HepG2 (cell line): ENCODE measurements around the gene CHD2. TPM values are rescaled to one million over a fixed set of nuclear protein-coding genes. Genes with fewer than 3 reads are reported as not detected.

Experiments
- CHD4 ChIP-seq: fragments of 200-600 bp; sonication (generic); IDR thresholded peaks from 2 replicates; pipeline ENCODE4 v1.7.0; 2017; ENCODE audit warnings: mild to moderate bottlenecking, low read length, borderline replicate concordance
- HDAC2 ChIP-seq: sonication (generic); formaldehyde crosslinking; IDR thresholded peaks from 2 replicates; pipeline ENCODE4 v1.4.0; 2020; ENCODE audit warnings: missing genetic modification reagents
- HNRNPUL1 ChIP-seq: fragments of 200-400 bp; formaldehyde crosslinking; IDR thresholded peaks from 2 replicates; pipeline ENCODE4 v1.6.1; 2017; ENCODE audit warnings: low read depth, mild to moderate bottlenecking, low read length, moderate library complexity
- KDM3A ChIP-seq: IDR thresholded peaks from 2 replicates; pipeline ENCODE4 v1.6.1; 2018; ENCODE audit warnings: low read depth, missing compliant biosample characterization
- KDM5B ChIP-seq: sonication (generic); formaldehyde crosslinking; IDR thresholded peaks from 2 replicates; pipeline ENCODE4 v1.4.0; 2020; ENCODE audit warnings: missing genetic modification reagents, mild to moderate bottlenecking, borderline replicate concordance
- NFKB2 ChIP-seq: sonication (generic); formaldehyde crosslinking; IDR thresholded peaks from 2 replicates; pipeline ENCODE4 v1.4.0; 2020; ENCODE audit warnings: missing genetic modification reagents, borderline replicate concordance
- NFRKB ChIP-seq: fragments of 450-650 bp; IDR thresholded peaks from 2 replicates; pipeline ENCODE4 v1.6.1; 2017
- SIN3A ChIP-seq: IDR thresholded peaks from 2 replicates; pipeline ENCODE4 v1.6.1; 2011; ENCODE audit warnings: low read depth, mild to moderate bottlenecking, control low read depth, low read length, borderline replicate concordance
- ZGPAT ChIP-seq: IDR thresholded peaks from 2 replicates; pipeline ENCODE4 v1.6.1; 2016; ENCODE audit warnings: mild to moderate bottlenecking
- ZNF260 ChIP-seq: sonication (generic); formaldehyde crosslinking; IDR thresholded peaks from 2 replicates; pipeline ENCODE4 v1.4.0; 2020; ENCODE audit warnings: missing genetic modification reagents, low read depth, mild to moderate bottlenecking, borderline replicate concordance
- ZNF44 ChIP-seq: sonication (generic); formaldehyde crosslinking; IDR thresholded peaks from 2 replicates; pipeline ENCODE4 v1.5.1; 2020; ENCODE audit warnings: mild to moderate bottlenecking, missing genetic modification reagents
- ZNF557 ChIP-seq: sonication (generic); formaldehyde crosslinking; IDR thresholded peaks from 2 replicates; pipeline ENCODE4 v1.4.0; 2020; ENCODE audit warnings: missing genetic modification reagents
- ZNF558 ChIP-seq: sonication (generic); formaldehyde crosslinking; IDR thresholded peaks from 2 replicates; pipeline ENCODE4 v1.9.0; 2022; ENCODE audit warnings: mild to moderate bottlenecking, missing genetic modification reagents, borderline replicate concordance
- ZNF660 ChIP-seq: sonication (generic); formaldehyde crosslinking; IDR thresholded peaks from 2 replicates; pipeline ENCODE4 v1.5.1; 2020; ENCODE audit warnings: mild to moderate bottlenecking, low read depth, missing genetic modification reagents, borderline replicate concordance
- ZNF775 ChIP-seq: sonication (generic); formaldehyde crosslinking; IDR thresholded peaks from 2 replicates; pipeline ENCODE4 v1.4.0; 2020; ENCODE audit warnings: missing genetic modification reagents, mild to moderate bottlenecking, moderate library complexity, borderline replicate concordance
- ZNF782 ChIP-seq: sonication (generic); formaldehyde crosslinking; IDR thresholded peaks from 2 replicates; pipeline ENCODE4 v1.4.0; 2020; ENCODE audit warnings: missing genetic modification reagents, mild to moderate bottlenecking, borderline replicate concordance
- ZNF883 ChIP-seq: sonication (generic); formaldehyde crosslinking; IDR thresholded peaks from 2 replicates; pipeline ENCODE4 v1.5.1; 2020; ENCODE audit warnings: mild to moderate bottlenecking, missing genetic modification reagents; ENCODE audit errors: not compliant biosample characterization
- ZSCAN12 ChIP-seq: sonication (generic); formaldehyde crosslinking; IDR thresholded peaks from 2 replicates; pipeline ENCODE4 v1.9.0; 2021; ENCODE audit warnings: mild to moderate bottlenecking, missing genetic modification reagents
- ZSCAN9 ChIP-seq: IDR thresholded peaks from 2 replicates; pipeline ENCODE4 v1.6.1; 2016; ENCODE audit warnings: borderline replicate concordance
- polyA plus RNA-seq, 8 experiments: library from polyadenylated mRNA; depleted of rRNA in 3 of 8; stranded (reverse) in 7 of 8; unstranded in 1 of 8; fragments of >200 nt; fragmentation: Illumina TruSeq in 4 of 8; extraction: Trizol in 4 of 8; gene quantifications; 2 replicates each; pipeline versions ENCODE4 v1.2.1 to v1.2.3, GENCODE V29; 2011 to 2016; ENCODE audit warnings: low read depth in 4 of 8, missing spikeins in 1 of 8, mixed read lengths in 1 of 8; ENCODE audit not compliant: insufficient read depth in 1 of 8
- total RNA-seq, 5 experiments: library from RNA; depleted of rRNA; stranded (reverse); fragments of >200 nt; fragmentation: Illumina TruSeq; extraction: Trizol; gene quantifications; 2 replicates each; pipeline ENCODE4 v1.2.3, GENCODE V29; 2016; ENCODE audit warnings: low read depth in 1 of 5
- TF ChIP-seq, protein P1 (sequence below): IDR thresholded peaks from 2 replicates; pipeline ENCODE4 v1.6.1; 2012; ENCODE audit warnings: low read depth, low read length, improper control_type of control experiment
- TF ChIP-seq, protein P2 (sequence below): sonication (generic); formaldehyde crosslinking; conservative IDR thresholded peaks from 2 replicates; pipeline ENCODE4 v1.4.0; 2020; ENCODE audit warnings: missing genetic modification reagents
- TF ChIP-seq, protein P3 (sequence below): sonication (generic); formaldehyde crosslinking; IDR thresholded peaks from 2 replicates; pipeline ENCODE4 v1.9.0; 2021; ENCODE audit warnings: missing genetic modification reagents, borderline replicate concordance

Gene CHD2
- total and polyA plus RNA-seq, 2 of the 13 experiments (the other 11 are each of a cell fraction or from before 2014, with no cell fraction given), result 54.0 to 54.1 TPM

GRCh38 chr15:92903966-92904721 lies 4.0 kb downstream of the CHD2 start (continued):
- TF ChIP-seq, protein P1, sequence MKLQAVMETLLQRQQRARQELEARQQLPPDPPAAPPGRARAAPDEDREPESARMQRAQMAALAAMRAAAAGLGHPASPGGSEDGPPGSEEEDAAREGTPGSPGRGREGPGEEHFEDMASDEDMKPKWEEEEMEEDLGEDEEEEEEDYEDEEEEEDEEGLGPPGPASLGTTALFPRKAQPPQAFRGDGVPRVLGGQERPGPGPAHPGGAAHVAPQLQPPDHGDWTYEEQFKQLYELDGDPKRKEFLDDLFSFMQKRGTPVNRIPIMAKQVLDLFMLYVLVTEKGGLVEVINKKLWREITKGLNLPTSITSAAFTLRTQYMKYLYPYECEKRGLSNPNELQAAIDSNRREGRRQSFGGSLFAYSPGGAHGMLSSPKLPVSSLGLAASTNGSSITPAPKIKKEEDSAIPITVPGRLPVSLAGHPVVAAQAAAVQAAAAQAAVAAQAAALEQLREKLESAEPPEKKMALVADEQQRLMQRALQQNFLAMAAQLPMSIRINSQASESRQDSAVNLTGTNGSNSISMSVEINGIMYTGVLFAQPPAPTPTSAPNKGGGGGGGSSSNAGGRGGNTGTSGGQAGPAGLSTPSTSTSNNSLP, result no peak
- peak; percentile 73 for TF ChIP-seq HDAC2 (CRISPR knock-in tag)
- TF ChIP-seq, protein P2, sequence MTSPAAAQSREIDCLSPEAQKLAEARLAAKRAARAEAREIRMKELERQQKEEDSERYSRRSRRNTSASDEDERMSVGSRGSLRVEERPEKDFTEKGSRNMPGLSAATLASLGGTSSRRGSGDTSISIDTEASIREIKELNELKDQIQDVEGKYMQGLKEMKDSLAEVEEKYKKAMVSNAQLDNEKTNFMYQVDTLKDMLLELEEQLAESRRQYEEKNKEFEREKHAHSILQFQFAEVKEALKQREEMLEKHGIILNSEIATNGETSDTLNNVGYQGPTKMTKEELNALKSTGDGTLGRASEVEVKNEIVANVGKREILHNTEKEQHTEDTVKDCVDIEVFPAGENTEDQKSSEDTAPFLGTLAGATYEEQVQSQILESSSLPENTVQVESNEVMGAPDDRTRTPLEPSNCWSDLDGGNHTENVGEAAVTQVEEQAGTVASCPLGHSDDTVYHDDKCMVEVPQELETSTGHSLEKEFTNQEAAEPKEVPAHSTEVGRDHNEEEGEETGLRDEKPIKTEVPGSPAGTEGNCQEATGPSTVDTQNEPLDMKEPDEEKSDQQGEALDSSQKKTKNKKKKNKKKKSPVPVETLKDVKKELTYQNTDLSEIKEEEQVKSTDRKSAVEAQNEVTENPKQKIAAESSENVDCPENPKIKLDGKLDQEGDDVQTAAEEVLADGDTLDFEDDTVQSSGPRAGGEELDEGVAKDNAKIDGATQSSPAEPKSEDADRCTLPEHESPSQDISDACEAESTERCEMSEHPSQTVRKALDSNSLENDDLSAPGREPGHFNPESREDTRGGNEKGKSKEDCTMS (CRISPR knock-in tag), result no peak
- TF ChIP-seq CHD4, result no peak
- peak; percentile 88; the same call in 1 of the 2 replicates for TF ChIP-seq SIN3A
- 0 out of 2 replicates have a peak, but pooled peaks have one; percentile 36 for TF ChIP-seq KDM3A (CRISPR knock-in tag)
- TF ChIP-seq, protein P3, sequence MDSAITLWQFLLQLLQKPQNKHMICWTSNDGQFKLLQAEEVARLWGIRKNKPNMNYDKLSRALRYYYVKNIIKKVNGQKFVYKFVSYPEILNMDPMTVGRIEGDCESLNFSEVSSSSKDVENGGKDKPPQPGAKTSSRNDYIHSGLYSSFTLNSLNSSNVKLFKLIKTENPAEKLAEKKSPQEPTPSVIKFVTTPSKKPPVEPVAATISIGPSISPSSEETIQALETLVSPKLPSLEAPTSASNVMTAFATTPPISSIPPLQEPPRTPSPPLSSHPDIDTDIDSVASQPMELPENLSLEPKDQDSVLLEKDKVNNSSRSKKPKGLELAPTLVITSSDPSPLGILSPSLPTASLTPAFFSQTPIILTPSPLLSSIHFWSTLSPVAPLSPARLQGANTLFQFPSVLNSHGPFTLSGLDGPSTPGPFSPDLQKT (CRISPR knock-in tag), result no peak
- no peak for TF ChIP-seq ZNF775 (CRISPR knock-in tag)
- TF ChIP-seq ZSCAN12 (CRISPR knock-in tag), result no peak
- TF ChIP-seq ZNF260 (CRISPR knock-in tag), result no peak
- peak; percentile 93 for TF ChIP-seq ZGPAT (CRISPR knock-in tag)
- peak; percentile 97 for TF ChIP-seq NFRKB
- TF ChIP-seq ZSCAN9 (CRISPR knock-in tag), result peak; percentile 66
- peak; percentile 64; the same call in 1 of the 2 replicates for TF ChIP-seq NFKB2 (CRISPR knock-in tag)
- TF ChIP-seq ZNF558 (CRISPR knock-in tag), result peak; percentile 20; the same call in 1 of the 2 replicates
- no peak for TF ChIP-seq ZNF44 (CRISPR knock-in tag)
- TF ChIP-seq HNRNPUL1, result no peak; the same call in 1 of the 2 replicates
- peak; percentile 78; the same call in 1 of the 2 replicates for TF ChIP-seq ZNF557 (CRISPR knock-in tag)
- TF ChIP-seq ZNF883 (CRISPR knock-in tag), result no peak
- TF ChIP-seq KDM5B (CRISPR knock-in tag), result peak; percentile 86; the same call in 1 of the 2 replicates
- TF ChIP-seq ZNF660 (CRISPR knock-in tag), result peak; percentile 54; the same call in 1 of the 2 replicates
- TF ChIP-seq ZNF782 (CRISPR knock-in tag), result no peak
